Measurements from ENCODE around the gene PCDH15.

The PCDH15 gene

GRCh38 chr10:54800741-54801421 is at the start of gene PCDH15:
Gene PCDH15, minus strand, starts transcription at chr10:54801231. Its CDS starts 136,969 bp downstream, at chr10:54664262.
- Histone ChIP-seq H3K9me3 (ENCODE audit: control insufficient read depth, insufficient read depth, low read length) (no peaks in the 10 kb centered on the region), H3K4me1 (ENCODE audit: insufficient read depth, low read length) (0 out of 2 replicates have a peak, but pooled peaks cover 3% of the 10 kb centered on the region), H3K36me3 (ENCODE audit: insufficient read depth, low read length) (no peaks in the 10 kb centered on the region), H3K9ac (ENCODE audit: low read depth, low read length) (no peak within 1 kb of the TSS)

DNA sequence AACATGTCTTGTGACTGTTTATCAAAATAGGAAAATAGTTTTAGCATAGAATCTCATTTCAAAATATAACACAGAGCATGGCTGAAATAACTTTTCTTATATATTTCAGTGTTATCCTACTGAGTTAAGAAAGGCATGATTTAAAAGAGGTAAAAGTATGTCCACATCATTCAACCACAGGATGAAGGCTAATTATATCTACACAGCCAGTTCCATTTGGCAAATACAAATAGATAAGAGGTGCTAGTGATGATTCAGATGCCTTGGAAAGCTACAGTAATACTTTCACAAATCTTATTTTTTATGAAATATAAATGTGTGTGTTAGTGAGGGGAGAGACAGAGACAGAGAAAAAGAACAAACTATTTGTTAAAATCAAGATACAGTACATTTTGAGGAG is 42.9 kb upstream of the PCDH15 start:
- no peaks in the 10 kb centered on the region for H3K36me3 ChIP-seq (ENCODE audit: insufficient read depth, low read length)
- no peak overlapping the region for H3K9ac ChIP-seq (ENCODE audit: low read depth, low read length)
- no peaks in the 10 kb centered on the region for H3K4me1 ChIP-seq (ENCODE audit: insufficient read depth, low read length)
- H3K9me3 ChIP-seq (ENCODE audit: control insufficient read depth, insufficient read depth, low read length): peaks cover 4% of the 10 kb centered on the region; the same call in 1 of the 2 replicates

DNA sequence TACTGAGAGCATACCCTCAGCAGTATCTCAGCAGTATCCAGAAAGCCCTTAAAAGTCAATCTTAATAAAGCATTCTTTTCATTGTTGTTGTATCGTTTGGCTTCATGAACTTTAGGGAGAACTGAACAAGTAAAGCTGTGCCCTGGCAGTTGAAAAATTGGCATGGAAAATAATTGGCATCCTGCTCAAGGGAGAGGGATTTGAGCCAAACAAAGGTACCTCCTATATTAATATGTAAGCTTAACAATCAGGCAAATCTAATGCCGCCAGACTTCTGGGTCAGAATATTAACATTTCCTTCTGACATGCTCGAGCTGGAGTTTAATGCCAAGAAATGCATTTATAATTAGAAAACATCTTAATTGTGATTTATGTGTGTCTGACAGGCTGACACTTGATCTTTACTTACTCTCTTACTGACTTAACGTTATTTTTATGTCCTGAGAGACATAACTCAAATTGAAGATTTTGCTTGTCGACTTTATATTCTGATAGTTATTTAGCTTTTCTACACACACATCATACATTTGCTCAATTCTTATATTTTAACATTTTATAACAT is 42.1 kb upstream of the PCDH15 start:
- H3K9me3 ChIP-seq (ENCODE audit: control insufficient read depth, insufficient read depth, low read length): peaks cover 4% of the 10 kb centered on the region; the same call in 1 of the 2 replicates
- no peak overlapping the region for H3K9ac ChIP-seq (ENCODE audit: low read depth, low read length)
- H3K4me1 ChIP-seq (ENCODE audit: insufficient read depth, low read length): no peaks in the 10 kb centered on the region
- H3K36me3 ChIP-seq (ENCODE audit: insufficient read depth, low read length): no peaks in the 10 kb centered on the region

DNA sequence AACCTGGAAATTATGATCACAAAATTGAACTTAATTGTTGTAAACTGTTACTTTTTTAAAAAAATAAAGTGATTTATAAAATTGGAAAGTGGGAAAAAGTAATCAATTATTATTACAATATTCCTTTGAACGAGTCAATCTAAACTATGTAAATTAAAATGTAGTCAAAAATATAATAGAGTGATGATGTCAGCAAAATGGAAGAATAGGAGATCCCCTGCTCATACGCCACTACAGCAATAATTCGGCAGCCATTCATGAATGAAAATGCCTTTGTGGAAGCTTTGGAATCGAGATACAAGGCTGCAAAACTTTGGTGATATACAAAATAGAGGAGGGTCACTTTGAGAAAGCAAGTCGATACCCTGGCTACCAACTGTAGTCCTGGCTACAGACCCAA is 36.4 kb upstream of the PCDH15 start:
- H3K4me1 ChIP-seq (ENCODE audit: insufficient read depth, low read length): no peaks in the 10 kb centered on the region
- no peaks in the 10 kb centered on the region for H3K36me3 ChIP-seq (ENCODE audit: insufficient read depth, low read length)
- H3K9me3 ChIP-seq (ENCODE audit: control insufficient read depth, insufficient read depth, low read length): peaks cover 4% of the 10 kb centered on the region; the same call in 1 of the 2 replicates
- H3K9ac ChIP-seq (ENCODE audit: low read depth, low read length): no peak overlapping the region

GRCh38 chr10:54833029-54833428 is 32.0 kb upstream of the PCDH15 start:
- Histone ChIP-seq H3K9ac (ENCODE audit: low read depth, low read length) (no peak overlapping the region), H3K9me3 (ENCODE audit: control insufficient read depth, insufficient read depth, low read length) (no peaks in the 10 kb centered on the region), H3K4me1 (ENCODE audit: insufficient read depth, low read length) (no peaks in the 10 kb centered on the region), H3K36me3 (ENCODE audit: insufficient read depth, low read length) (no peaks in the 10 kb centered on the region)

DNA sequence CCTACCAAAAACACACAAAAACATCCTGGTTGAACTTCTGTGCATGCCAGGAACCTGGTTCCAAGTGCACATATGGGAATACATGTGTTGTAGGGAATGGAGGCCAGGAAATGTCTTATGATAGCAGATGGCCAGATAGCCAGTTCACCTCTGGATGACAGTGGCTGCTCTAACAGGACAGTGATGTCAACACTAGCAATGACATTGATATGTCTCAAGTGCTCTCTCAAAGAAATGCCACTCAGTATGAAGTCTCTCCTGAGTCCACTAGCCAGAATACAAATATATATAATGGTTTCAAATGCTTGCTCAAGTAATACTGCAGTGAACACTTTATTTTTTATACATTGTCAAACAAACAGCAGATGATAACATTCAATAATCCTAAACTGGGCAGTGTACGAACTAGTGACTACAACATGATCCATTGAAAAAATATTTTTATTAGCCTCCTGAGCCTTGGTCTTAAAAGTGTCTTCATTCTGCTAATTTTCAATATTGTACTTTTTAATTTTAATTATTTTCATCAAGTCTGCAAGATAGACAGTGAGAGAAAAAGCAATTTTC is 26.0 kb upstream of the PCDH15 start:
- no peak overlapping the region for H3K9ac ChIP-seq (ENCODE audit: low read depth, low read length)
- no peaks in the 10 kb centered on the region for H3K4me1 ChIP-seq (ENCODE audit: insufficient read depth, low read length)

DNA sequence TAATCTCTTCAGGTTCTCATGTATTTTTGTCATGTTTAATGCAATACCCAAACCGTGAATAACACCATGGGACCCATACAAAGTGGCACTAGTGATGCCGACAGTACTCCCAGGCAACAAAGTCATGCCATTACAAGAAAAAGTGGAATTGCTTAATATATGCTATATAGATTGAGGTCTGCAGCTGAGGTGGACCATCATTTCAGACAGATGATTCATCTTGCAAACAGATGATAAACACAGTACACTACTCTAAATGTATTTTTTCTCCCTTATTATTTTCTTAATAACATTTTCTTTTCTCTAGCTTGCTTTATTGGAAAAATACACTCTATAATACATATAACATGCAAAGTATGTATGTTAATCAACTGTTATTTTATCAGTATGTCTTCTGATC is 14.6 kb upstream of the PCDH15 start:
- Histone ChIP-seq H3K4me1 (ENCODE audit: insufficient read depth, low read length) (no peaks in the 10 kb centered on the region), H3K9me3 (ENCODE audit: control insufficient read depth, insufficient read depth, low read length) (no peaks in the 10 kb centered on the region), H3K9ac (ENCODE audit: low read depth, low read length) (no peak overlapping the region), H3K36me3 (ENCODE audit: insufficient read depth, low read length) (no peaks in the 10 kb centered on the region)

More for the DNA sequence above, 26.0 kb upstream of the PCDH15 start:
- H3K9me3 ChIP-seq (ENCODE audit: control insufficient read depth, insufficient read depth, low read length): no peaks in the 10 kb centered on the region
- H3K36me3 ChIP-seq (ENCODE audit: insufficient read depth, low read length): no peaks in the 10 kb centered on the region

GRCh38 chr10:54808186-54808935 is 7.3 kb upstream of the PCDH15 start:
- H3K36me3 ChIP-seq (ENCODE audit: insufficient read depth, low read length): no peaks in the 10 kb centered on the region
- no peaks in the 10 kb centered on the region for H3K4me1 ChIP-seq (ENCODE audit: insufficient read depth, low read length)
- no peak overlapping the region for H3K9ac ChIP-seq (ENCODE audit: low read depth, low read length)
- H3K9me3 ChIP-seq (ENCODE audit: control insufficient read depth, insufficient read depth, low read length): no peaks in the 10 kb centered on the region; the same call in 1 of the 2 replicates

GRCh38 chr10:54799506-54799905 is 1.5 kb downstream of the PCDH15 start:
- H3K4me1 ChIP-seq (ENCODE audit: insufficient read depth, low read length): 0 out of 2 replicates have a peak, but pooled peaks cover 3% of the 10 kb centered on the region
- H3K9ac ChIP-seq (ENCODE audit: low read depth, low read length): no peak overlapping the region
- no peaks in the 10 kb centered on the region for H3K9me3 ChIP-seq (ENCODE audit: control insufficient read depth, insufficient read depth, low read length)
- H3K36me3 ChIP-seq (ENCODE audit: insufficient read depth, low read length): no peaks in the 10 kb centered on the region

DNA sequence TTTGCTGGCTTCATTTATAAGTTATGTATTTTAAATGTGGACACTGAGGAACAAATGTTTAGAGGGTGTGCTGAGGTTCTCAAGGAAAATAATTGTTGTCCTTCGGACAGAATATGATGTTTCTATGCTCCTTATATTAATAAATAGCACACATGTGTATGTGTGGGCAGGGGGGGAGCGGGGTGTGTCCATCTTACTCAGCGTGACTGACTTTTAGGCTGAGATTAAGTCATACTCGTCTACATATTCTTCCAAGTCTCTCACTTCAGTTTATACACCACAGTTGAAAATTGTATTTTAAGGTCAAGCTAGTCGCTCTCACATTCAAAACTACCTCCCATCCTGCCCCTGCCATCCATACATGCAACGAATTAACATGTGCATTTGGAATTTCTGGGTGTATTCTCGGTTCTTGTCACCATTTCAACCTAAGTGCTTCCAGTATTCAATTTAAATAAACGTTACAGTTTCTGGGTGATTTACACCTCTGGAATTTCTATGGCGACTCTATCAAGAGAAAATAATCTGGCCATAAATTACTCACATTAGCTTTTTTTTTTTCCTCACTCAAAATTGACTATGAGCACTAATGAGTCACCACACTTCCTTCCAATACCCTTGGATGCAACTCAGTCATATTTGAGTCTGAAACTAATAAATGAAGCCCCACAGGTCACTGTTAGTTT is 3.3 kb downstream of the PCDH15 start:
- Histone ChIP-seq H3K36me3 (ENCODE audit: insufficient read depth, low read length) (no peaks in the 10 kb centered on the region), H3K4me1 (ENCODE audit: insufficient read depth, low read length) (0 out of 2 replicates have a peak, but pooled peaks cover 3% of the 10 kb centered on the region), H3K9me3 (ENCODE audit: control insufficient read depth, insufficient read depth, low read length) (no peaks in the 10 kb centered on the region), H3K9ac (ENCODE audit: low read depth, low read length) (no peak overlapping the region)

- Histone ChIP-seq H3K9me3 (ENCODE audit: control insufficient read depth, insufficient read depth, low read length) (no peaks in the 10 kb centered on the region), H3K36me3 (ENCODE audit: insufficient read depth, low read length) (no peaks in the 10 kb centered on the region), H3K9ac (ENCODE audit: low read depth, low read length) (no peak overlapping the region), H3K4me1 (ENCODE audit: insufficient read depth, low read length) (0 out of 2 replicates have a peak, but pooled peaks cover 3% of the 10 kb centered on the region)
Observed at GRCh38 chr10:54796881-54797280, 4.2 kb downstream of the PCDH15 start.

DNA sequence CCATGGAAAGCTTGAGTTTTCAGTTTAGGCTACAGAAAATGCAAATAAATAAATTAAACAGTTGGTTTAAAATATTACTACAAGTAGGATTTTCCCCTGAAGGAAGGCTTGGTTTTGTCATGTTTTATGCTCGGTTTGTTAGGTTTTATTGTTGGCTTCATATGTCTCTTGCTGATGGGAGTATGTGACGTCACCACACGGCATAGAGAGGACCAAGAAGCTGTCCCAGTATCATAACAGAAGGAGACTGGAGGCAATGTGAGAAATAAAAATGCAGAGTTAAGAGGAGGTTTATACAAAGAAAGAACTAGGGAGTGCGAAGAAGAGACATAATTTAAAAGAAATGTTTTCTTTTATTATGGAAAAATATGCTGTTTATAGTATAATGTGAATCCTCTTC is 24.4 kb downstream of the PCDH15 start:
- no peak overlapping the region for H3K9ac ChIP-seq (ENCODE audit: low read depth, low read length)
- H3K4me1 ChIP-seq (ENCODE audit: insufficient read depth, low read length): no peaks in the 10 kb centered on the region
- H3K9me3 ChIP-seq (ENCODE audit: control insufficient read depth, insufficient read depth, low read length): no peaks in the 10 kb centered on the region
- H3K36me3 ChIP-seq (ENCODE audit: insufficient read depth, low read length): no peaks in the 10 kb centered on the region

GRCh38 chr10:54772468-54773122 is 28.4 kb downstream of the PCDH15 start:
- Histone ChIP-seq H3K9ac (ENCODE audit: low read depth, low read length) (no peak overlapping the region), H3K4me1 (ENCODE audit: insufficient read depth, low read length) (no peaks in the 10 kb centered on the region), H3K9me3 (ENCODE audit: control insufficient read depth, insufficient read depth, low read length) (no peaks in the 10 kb centered on the region; the same call in 1 of the 2 replicates), H3K36me3 (ENCODE audit: insufficient read depth, low read length) (no peaks in the 10 kb centered on the region)

Measured in ES-I3 (cell line).